NCI-H187 (cell line): ENCODE measurements around the gene WDR76.

Experiments used
- DNase-seq, 2 experiments: peaks; one replicate each; lab custom pipeline; 2025; lab: John Stamatoyannopoulos, UW

The WDR76 gene

DNA sequence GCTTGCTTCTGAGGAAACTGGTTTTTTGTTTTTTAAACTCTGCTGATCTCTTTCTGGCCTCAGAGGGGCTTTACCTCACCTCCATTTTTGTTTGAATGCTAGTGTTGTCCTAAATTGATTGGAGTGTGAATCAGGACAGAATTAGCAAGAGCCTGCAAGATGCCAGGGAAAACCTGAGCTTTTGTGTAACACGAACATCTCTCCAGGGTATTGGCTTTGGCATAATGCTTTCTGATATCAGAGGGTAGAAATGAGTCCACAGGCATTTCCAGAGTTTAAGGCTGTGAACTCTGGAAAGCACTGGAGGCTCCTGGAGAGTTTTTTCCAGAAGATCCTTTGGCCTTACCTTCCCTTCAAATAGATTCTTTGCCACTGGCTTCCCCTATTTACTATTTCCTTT, 87.1 kb downstream of the WDR76 start:
- no peak for DNase-seq

- DNase-seq = no peak
These were observed 89.0 kb downstream of the WDR76 start for GRCh38 chr15:43915631-43916325.

GRCh38 chr15:43916326-43916660, 89.5 kb downstream of the WDR76 start:
- DNase-seq = no peak
